ENCODE measurements around the gene HNRNPAB.

HNRNPAB gene
- total RNA-seq, result 80.4 to 109 (median 99.3) reads per million in 3 donors

DNA sequence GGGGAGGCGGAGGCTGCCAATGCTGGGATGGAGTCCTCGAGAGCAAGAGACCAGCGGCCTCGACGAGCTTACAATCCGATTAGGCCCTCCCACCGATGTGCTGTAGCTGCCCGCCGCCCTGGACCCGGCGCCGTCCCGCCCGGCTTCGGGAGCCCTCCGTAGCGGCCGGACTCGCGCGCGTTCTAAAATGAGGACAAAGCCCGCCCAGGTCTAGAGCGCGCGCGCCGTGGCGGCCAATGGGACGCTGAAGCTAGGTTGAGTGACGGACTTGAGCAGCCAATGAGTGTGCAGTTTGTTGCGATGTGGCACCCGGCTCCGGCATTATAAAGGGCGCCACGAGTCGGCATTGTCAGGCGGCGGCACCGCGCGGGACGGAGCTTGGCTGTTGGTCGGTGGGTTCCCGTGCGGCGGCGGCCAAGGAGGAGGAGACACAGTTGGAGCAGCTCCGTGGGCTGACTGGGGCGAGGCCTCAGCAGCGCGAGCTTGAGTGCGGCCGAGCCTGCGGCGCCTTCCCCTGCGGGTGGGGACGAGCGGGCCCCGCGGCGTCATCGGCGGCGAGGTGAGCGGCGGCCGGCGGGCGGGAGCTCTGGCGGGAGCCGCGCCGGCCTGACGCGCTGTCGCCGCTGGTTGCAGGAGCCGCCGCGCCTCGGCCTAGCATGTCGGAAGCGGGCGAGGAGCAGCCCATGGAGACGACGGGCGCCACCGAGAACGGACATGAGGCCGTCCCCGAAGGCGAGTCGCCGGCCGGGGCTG lies at the start of gene HNRNPAB:
HNRNPAB (plus strand) TSS at position 352 of the 753 bp plus-strand sequence; CDS start at position 657, 305 bp downstream.
- Histone ChIP-seq H3K27me3 (replicated peaks; ENCODE audit: control insufficient read depth, insufficient read depth, low read length, poor library complexity, severe bottlenecking) (no peaks in the 10 kb centered on the region), H3K9me3 (ENCODE audit: control insufficient read depth, low read length) (no peaks in the 10 kb centered on the region), H3K4me3 (ENCODE audit: insufficient read depth, low read depth, low read length, poor library complexity, severe bottlenecking) (peak within 1 kb of the TSS; percentile 76), H3K27ac (ENCODE audit: insufficient read depth, low read length, poor library complexity, severe bottlenecking) (peak within 1 kb of the TSS; percentile 80), H3K4me1 (ENCODE audit: control insufficient read depth, insufficient read depth, low read length, poor library complexity, severe bottlenecking) (peaks cover 19% of the 10 kb centered on the region), H3K36me3 (ENCODE audit: control insufficient read depth, insufficient read depth, low read length) (peaks cover 28% of the 10 kb centered on the region)
- peak; percentile 92 to 97 (median 93) for DNase-seq

DNA sequence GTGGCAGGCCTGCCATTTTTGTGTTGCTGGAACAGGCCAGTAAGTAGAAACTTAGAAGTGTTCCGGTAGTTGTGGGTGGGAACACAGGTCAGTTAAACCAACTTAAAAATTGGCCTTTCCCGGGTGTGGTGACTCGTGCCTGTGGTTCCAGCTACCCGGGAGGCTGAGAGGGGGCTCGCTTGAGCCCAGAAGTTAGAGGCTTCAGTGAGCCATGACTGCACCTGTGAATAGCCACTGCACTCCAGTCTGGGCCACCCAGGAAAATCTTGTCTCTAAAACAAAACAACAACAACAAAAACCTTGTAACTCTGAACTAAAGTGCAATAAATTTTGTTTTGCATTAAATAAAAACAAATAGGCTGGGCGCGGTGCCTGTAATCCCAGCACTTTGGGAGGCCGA lies 49.3 kb upstream of the HNRNPAB start:
- DNase-seq, result no peak
- Histone ChIP-seq H3K4me1 (ENCODE audit: control insufficient read depth, insufficient read depth, low read length, poor library complexity, severe bottlenecking) (peaks cover 10% of the 10 kb centered on the region), H3K4me3 (ENCODE audit: insufficient read depth, low read depth, low read length, poor library complexity, severe bottlenecking) (no peak overlapping the region), H3K9me3 (ENCODE audit: control insufficient read depth, low read length) (no peaks in the 10 kb centered on the region), H3K27me3 (replicated peaks; ENCODE audit: control insufficient read depth, insufficient read depth, low read length, poor library complexity, severe bottlenecking) (no peaks in the 10 kb centered on the region), H3K27ac (ENCODE audit: insufficient read depth, low read length, poor library complexity, severe bottlenecking) (no peak overlapping the region), H3K36me3 (ENCODE audit: control insufficient read depth, insufficient read depth, low read length) (peaks cover 13% of the 10 kb centered on the region)

DNA sequence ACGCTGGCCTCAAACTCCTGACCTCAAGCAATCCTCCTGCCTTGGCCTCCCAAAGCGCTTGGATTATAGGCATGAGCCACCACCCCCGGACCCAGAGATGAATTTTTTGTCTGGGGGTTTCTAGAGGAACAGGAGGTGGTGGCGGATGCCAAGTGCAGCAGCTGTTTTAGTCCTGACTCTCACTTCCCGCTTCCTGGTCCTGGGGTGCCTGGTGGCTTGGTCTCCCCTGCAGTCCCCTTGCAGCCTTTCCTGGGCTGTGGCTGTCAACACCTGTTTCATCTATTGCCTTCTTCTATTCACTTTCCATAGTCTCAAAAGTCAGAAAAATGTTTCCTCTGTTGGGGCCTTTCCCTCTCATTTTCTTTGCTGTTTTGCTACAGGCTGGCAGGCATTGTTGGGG lies 44.2 kb upstream of the HNRNPAB start:
- Histone ChIP-seq H3K27me3 (replicated peaks; ENCODE audit: control insufficient read depth, insufficient read depth, low read length, poor library complexity, severe bottlenecking) (no peaks in the 10 kb centered on the region), H3K9me3 (ENCODE audit: control insufficient read depth, low read length) (no peaks in the 10 kb centered on the region), H3K36me3 (ENCODE audit: control insufficient read depth, insufficient read depth, low read length) (no peaks in the 10 kb centered on the region), H3K4me1 (ENCODE audit: control insufficient read depth, insufficient read depth, low read length, poor library complexity, severe bottlenecking) (peaks cover 6% of the 10 kb centered on the region), H3K27ac (ENCODE audit: insufficient read depth, low read length, poor library complexity, severe bottlenecking) (no peak overlapping the region), H3K4me3 (ENCODE audit: insufficient read depth, low read depth, low read length, poor library complexity, severe bottlenecking) (no peak overlapping the region)
- no peak for DNase-seq

DNA sequence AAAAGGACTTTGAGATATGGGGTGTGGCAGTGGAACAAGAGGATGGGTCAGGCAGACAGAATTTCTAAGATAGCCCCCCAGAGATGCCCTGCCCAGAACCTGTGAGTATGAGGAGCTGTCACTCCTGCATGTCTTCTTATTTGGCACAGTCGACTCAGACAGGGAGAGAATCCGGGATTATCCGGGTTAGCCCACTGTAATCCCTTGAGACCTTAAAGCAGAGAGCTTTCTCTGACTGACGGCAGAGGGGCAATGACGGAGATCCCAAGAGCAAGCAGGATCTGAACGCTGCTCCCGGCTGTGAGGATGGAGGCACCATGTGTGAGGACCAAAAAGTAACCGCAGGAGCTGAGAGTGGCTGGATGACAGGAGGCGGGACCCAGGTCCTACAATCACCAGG lies 41.9 kb upstream of the HNRNPAB start:
- no peaks in the 10 kb centered on the region for H3K27me3 ChIP-seq (replicated peaks; ENCODE audit: control insufficient read depth, insufficient read depth, low read length, poor library complexity, severe bottlenecking)
- no peak overlapping the region for H3K27ac ChIP-seq (ENCODE audit: insufficient read depth, low read length, poor library complexity, severe bottlenecking)

DNA sequence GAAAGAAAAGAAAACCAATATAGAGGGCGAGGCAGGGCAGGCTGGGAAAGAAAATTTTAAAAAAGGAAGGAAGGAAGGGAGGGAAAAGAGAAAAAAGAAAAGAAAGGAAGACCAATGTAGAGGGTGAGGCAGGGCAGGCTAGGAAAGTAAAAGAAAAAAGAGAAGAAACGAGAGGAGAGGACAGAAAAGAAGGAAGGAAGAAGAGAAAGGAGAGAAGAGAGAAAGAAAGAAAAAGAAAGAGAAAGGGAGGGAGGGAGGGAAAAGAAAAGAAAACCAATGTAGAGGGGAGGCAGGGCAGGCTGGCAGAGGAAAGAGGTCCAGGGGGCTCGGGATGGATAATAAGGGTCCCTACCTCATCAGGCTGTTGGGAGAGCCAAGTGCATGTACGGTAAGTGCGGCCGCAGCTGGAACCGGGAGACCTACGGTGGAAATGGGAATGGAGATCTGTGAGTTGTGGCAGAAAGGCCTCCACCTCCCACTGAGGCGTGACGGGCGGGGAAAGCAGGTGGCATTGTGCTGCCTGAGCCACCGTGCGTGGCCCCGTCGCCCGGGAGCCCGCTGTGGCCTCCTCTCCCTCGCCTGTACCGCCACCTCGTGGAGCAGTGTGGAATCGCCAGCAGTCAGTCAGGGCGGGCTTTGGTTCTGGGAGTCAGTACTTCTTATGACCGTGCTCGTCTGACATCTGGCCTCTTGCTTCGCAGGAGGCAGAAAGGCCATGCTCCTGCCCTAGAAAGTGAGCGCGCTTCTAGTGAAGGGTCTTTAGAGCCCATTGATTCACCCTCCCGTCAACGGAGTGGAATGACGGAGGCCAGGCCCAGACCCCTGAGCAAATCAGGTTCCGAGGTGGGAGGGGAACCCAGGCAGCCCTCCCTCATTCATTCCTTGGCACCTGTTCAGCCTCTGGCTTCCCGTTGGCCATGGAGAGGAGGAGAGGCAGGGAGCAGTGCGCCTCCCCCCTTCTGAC lies 40.3 kb upstream of the HNRNPAB start:
- H3K4me3 ChIP-seq (ENCODE audit: insufficient read depth, low read depth, low read length, poor library complexity, severe bottlenecking), result no peak overlapping the region
- no peaks in the 10 kb centered on the region for H3K9me3 ChIP-seq (ENCODE audit: control insufficient read depth, low read length)
- H3K27ac ChIP-seq (ENCODE audit: insufficient read depth, low read length, poor library complexity, severe bottlenecking), result no peak overlapping the region
- H3K36me3 ChIP-seq (ENCODE audit: control insufficient read depth, insufficient read depth, low read length), result no peaks in the 10 kb centered on the region
- H3K4me1 ChIP-seq (ENCODE audit: control insufficient read depth, insufficient read depth, low read length, poor library complexity, severe bottlenecking), result peaks cover 6% of the 10 kb centered on the region
- H3K27me3 ChIP-seq (replicated peaks; ENCODE audit: control insufficient read depth, insufficient read depth, low read length, poor library complexity, severe bottlenecking), result no peaks in the 10 kb centered on the region
- DNase-seq, result peak; percentile 77 to 84 (median 80)

More for the DNA sequence above, 41.9 kb upstream of the HNRNPAB start:
- Histone ChIP-seq H3K9me3 (ENCODE audit: control insufficient read depth, low read length) (no peaks in the 10 kb centered on the region), H3K4me3 (ENCODE audit: insufficient read depth, low read depth, low read length, poor library complexity, severe bottlenecking) (no peak overlapping the region), H3K36me3 (ENCODE audit: control insufficient read depth, insufficient read depth, low read length) (no peaks in the 10 kb centered on the region), H3K4me1 (ENCODE audit: control insufficient read depth, insufficient read depth, low read length, poor library complexity, severe bottlenecking) (peaks cover 6% of the 10 kb centered on the region)
- DNase-seq, result no peak

DNA sequence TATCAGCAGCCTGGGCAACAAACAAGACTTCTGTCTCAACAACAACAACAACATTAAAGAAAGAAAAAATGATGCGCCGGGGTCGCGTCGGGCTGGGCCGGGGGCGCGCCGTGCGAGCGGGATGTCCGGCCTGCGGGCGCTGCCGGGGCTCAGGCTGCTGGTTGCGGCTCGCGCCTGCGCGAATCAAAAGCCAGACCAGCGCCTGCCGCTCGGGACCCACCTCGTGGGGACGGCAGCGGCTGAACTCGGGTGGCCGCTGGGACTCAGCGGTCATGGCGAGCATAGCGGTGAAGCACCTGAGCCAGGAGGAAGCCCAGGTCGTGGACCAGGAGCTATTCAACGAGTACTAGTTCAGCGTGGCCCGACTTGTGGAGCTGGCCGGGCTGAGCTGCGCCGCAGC lies 38.8 kb upstream of the HNRNPAB start:
- H3K36me3 ChIP-seq (ENCODE audit: control insufficient read depth, insufficient read depth, low read length), result no peaks in the 10 kb centered on the region
- H3K4me1 ChIP-seq (ENCODE audit: control insufficient read depth, insufficient read depth, low read length, poor library complexity, severe bottlenecking), result peaks cover 6% of the 10 kb centered on the region
- no peak overlapping the region for H3K4me3 ChIP-seq (ENCODE audit: insufficient read depth, low read depth, low read length, poor library complexity, severe bottlenecking)
- DNase-seq, result no peak
- no peaks in the 10 kb centered on the region for H3K27me3 ChIP-seq (replicated peaks; ENCODE audit: control insufficient read depth, insufficient read depth, low read length, poor library complexity, severe bottlenecking)
- no peak overlapping the region for H3K27ac ChIP-seq (ENCODE audit: insufficient read depth, low read length, poor library complexity, severe bottlenecking)
- H3K9me3 ChIP-seq (ENCODE audit: control insufficient read depth, low read length), result no peaks in the 10 kb centered on the region

DNA sequence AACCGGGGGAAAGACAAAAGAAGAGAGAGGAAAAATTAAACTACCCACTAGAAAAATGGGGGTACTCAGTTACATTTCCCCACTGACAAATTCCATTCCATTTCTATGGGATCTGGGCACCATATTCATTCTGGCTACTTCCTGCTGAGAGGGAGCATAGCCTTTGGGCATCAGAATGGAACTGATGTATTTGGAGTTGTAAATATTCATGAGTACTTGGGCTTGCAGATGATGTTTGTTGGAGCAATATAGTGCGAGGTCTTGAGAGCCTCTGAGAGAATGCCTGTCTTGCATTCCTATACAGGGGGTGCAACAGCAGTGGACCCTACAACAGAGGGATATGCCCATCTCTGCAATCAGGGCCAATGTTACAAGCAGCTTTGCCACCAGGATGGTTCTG lies 33.9 kb upstream of the HNRNPAB start:
- no peaks in the 10 kb centered on the region for H3K36me3 ChIP-seq (ENCODE audit: control insufficient read depth, insufficient read depth, low read length)
- H3K27me3 ChIP-seq (replicated peaks; ENCODE audit: control insufficient read depth, insufficient read depth, low read length, poor library complexity, severe bottlenecking), result no peaks in the 10 kb centered on the region
- no peak overlapping the region for H3K27ac ChIP-seq (ENCODE audit: insufficient read depth, low read length, poor library complexity, severe bottlenecking)
- no peak overlapping the region for H3K4me3 ChIP-seq (ENCODE audit: insufficient read depth, low read depth, low read length, poor library complexity, severe bottlenecking)
- no peaks in the 10 kb centered on the region for H3K9me3 ChIP-seq (ENCODE audit: control insufficient read depth, low read length)
- DNase-seq, result no peak
- no peaks in the 10 kb centered on the region for H3K4me1 ChIP-seq (ENCODE audit: control insufficient read depth, insufficient read depth, low read length, poor library complexity, severe bottlenecking)

DNA sequence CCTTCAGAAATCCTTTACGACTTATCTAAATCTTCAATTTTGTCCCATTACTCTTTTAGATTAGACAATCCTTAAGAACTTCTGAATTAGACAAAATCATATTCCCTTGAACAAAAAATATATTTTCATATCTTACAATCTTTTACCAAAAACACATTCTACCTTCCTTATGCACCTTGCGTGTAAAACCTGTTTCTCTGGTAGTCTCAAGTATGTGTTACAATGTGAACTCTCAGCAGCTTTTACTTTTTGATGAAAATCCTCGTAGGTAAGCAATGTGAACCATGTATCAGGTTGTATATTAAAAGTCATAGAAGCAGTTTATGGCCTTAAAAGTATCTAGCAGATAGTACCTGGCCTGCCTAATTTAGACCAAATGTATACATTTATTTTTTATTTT lies 29.9 kb upstream of the HNRNPAB start:
- no peak for DNase-seq
- no peaks in the 10 kb centered on the region for H3K27me3 ChIP-seq (replicated peaks; ENCODE audit: control insufficient read depth, insufficient read depth, low read length, poor library complexity, severe bottlenecking)
- H3K9me3 ChIP-seq (ENCODE audit: control insufficient read depth, low read length), result no peaks in the 10 kb centered on the region
- H3K4me1 ChIP-seq (ENCODE audit: control insufficient read depth, insufficient read depth, low read length, poor library complexity, severe bottlenecking), result no peaks in the 10 kb centered on the region
- H3K36me3 ChIP-seq (ENCODE audit: control insufficient read depth, insufficient read depth, low read length), result no peaks in the 10 kb centered on the region
- no peak overlapping the region for H3K4me3 ChIP-seq (ENCODE audit: insufficient read depth, low read depth, low read length, poor library complexity, severe bottlenecking)
- H3K27ac ChIP-seq (ENCODE audit: insufficient read depth, low read length, poor library complexity, severe bottlenecking), result no peak overlapping the region

DNA sequence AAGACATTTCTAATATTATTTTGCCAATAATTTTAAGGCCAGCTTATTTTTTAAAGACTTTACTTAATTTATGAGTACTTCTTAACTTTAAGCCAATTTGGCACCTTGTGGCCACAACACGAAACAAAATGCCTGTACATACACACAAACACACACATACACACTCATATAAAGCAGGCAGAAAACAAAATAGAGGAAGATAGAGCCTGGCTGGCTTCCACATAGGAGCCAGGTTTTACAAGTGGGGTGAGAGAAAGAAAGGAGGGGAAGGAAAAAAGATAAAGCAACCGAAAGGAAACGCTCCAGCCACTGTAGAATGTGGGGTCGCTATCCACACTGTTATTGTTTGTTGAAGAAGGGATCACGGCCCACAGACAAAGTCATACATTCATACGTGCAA lies 27.5 kb upstream of the HNRNPAB start:
- no peaks in the 10 kb centered on the region for H3K36me3 ChIP-seq (ENCODE audit: control insufficient read depth, insufficient read depth, low read length)
- H3K4me3 ChIP-seq (ENCODE audit: insufficient read depth, low read depth, low read length, poor library complexity, severe bottlenecking), result no peak overlapping the region
- DNase-seq, result no peak
- H3K9me3 ChIP-seq (ENCODE audit: control insufficient read depth, low read length), result no peaks in the 10 kb centered on the region
- no peaks in the 10 kb centered on the region for H3K27me3 ChIP-seq (replicated peaks; ENCODE audit: control insufficient read depth, insufficient read depth, low read length, poor library complexity, severe bottlenecking)
- no peak overlapping the region for H3K27ac ChIP-seq (ENCODE audit: insufficient read depth, low read length, poor library complexity, severe bottlenecking)
- no peaks in the 10 kb centered on the region for H3K4me1 ChIP-seq (ENCODE audit: control insufficient read depth, insufficient read depth, low read length, poor library complexity, severe bottlenecking)

DNA sequence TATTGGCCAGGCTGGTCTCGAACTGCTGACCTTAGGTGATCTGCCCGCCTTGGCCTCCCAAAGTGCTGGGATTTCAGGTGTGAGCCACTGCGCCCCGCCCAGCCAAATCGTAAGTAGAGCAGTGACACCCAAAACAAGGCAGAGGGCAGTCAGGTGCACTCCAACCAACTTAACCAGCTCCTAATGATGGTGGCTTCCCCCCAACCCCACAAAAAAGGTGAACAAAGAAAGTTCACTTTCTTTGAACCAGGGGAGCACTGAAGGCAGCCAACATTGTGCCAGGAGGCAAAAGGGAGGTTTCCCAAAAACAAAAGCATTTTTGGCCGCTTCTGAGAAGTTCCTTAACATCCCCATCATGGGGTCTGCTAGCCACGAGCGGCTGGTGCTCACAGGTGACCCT lies 26.8 kb upstream of the HNRNPAB start:
- no peak for DNase-seq
- no peaks in the 10 kb centered on the region for H3K27me3 ChIP-seq (replicated peaks; ENCODE audit: control insufficient read depth, insufficient read depth, low read length, poor library complexity, severe bottlenecking)
- no peaks in the 10 kb centered on the region for H3K4me1 ChIP-seq (ENCODE audit: control insufficient read depth, insufficient read depth, low read length, poor library complexity, severe bottlenecking)
- no peaks in the 10 kb centered on the region for H3K9me3 ChIP-seq (ENCODE audit: control insufficient read depth, low read length)
- H3K4me3 ChIP-seq (ENCODE audit: insufficient read depth, low read depth, low read length, poor library complexity, severe bottlenecking), result no peak overlapping the region
- H3K36me3 ChIP-seq (ENCODE audit: control insufficient read depth, insufficient read depth, low read length), result no peaks in the 10 kb centered on the region
- H3K27ac ChIP-seq (ENCODE audit: insufficient read depth, low read length, poor library complexity, severe bottlenecking), result no peak overlapping the region
